GM23338 (cell line): ENCODE results near the gene ELFN1. TPM values are rescaled to one million over a fixed set of nuclear protein-coding genes. Genes with fewer than 3 reads are reported as not detected.

Source experiments
- ATAC-seq: fragments of 200-7000 bp; cut with Tn5 transposase; 3 replicates; pipeline ENCODE4 v1.9.1; 2020
- DNase-seq: peaks from one replicate; pipeline ENCODE4 v3.0.0-alpha.2; 2015; ENCODE audit warnings: low spot score
- H2AFZ ChIP-seq: fragments of 200-600 bp; sonication (generic); 2 replicates; pipeline ENCODE4 v1.8.0; 2016; ENCODE audit warnings: antibody characterized with exemption, mild to moderate bottlenecking, moderate library complexity
- H3F3A ChIP-seq: fragments of 200-600 bp; sonication (generic); replicated peaks from 2 replicates; pipeline ENCODE4 v1.8.0; 2017; ENCODE audit warnings: antibody characterized with exemption, mixed run types, low read depth
- H3K27ac ChIP-seq: fragments of 200-600 bp; sonication (generic); 2 replicates; pipeline ENCODE4 v1.6.1; 2016; ENCODE audit warnings: low read depth
- H3K27me3 ChIP-seq: fragments of 200-600 bp; sonication (generic); 2 replicates; pipeline ENCODE4 v1.8.0; 2016; ENCODE audit warnings: mild to moderate bottlenecking, mixed run types, moderate library complexity; ENCODE audit not compliant: insufficient read depth
- H3K36me3 ChIP-seq: fragments of 200-600 bp; sonication (generic); 2 replicates; pipeline ENCODE4 v1.8.0; 2016; ENCODE audit warnings: mild to moderate bottlenecking; ENCODE audit not compliant: insufficient read depth
- H3K4me1 ChIP-seq: fragments of 200-600 bp; sonication (generic); 2 replicates; pipeline ENCODE4 v1.8.0; 2016; ENCODE audit warnings: mild to moderate bottlenecking, moderate library complexity; ENCODE audit not compliant: insufficient read depth
- H3K4me2 ChIP-seq: fragments of 200-600 bp; sonication (generic); 2 replicates; pipeline ENCODE4 v1.7.1; 2017; ENCODE audit warnings: mixed run types
- H3K4me3 ChIP-seq: fragments of 200-600 bp; sonication (generic); 2 replicates; pipeline ENCODE4 v1.6.1; 2016; ENCODE audit warnings: mixed run types
- H3K79me2 ChIP-seq: fragments of 200-600 bp; sonication (generic); replicated peaks from 2 replicates; pipeline ENCODE4 v1.8.0; 2017; ENCODE audit warnings: mild to moderate bottlenecking; ENCODE audit not compliant: insufficient read depth
- H3K9me2 ChIP-seq: fragments of 200-600 bp; sonication (generic); 2 replicates; pipeline ENCODE4 v1.8.0; 2017; ENCODE audit not compliant: insufficient read depth
- H4K20me1 ChIP-seq: fragments of 200-600 bp; sonication (generic); replicated peaks from 2 replicates; pipeline ENCODE4 v1.8.0; 2017; ENCODE audit warnings: mild to moderate bottlenecking; ENCODE audit not compliant: insufficient read depth
- H3K27ac Mint-ChIP-seq: 2 replicates; pipeline ENCODE4 v1.8.0; 2020; ENCODE audit warnings: inconsistent platforms, mild to moderate bottlenecking, moderate library complexity, mixed read lengths
- H3K27me3 Mint-ChIP-seq: 3 replicates; pipeline ENCODE4 v1.8.0; 2022; ENCODE audit warnings: low read depth, mild to moderate bottlenecking, moderate library complexity, mixed read lengths, inconsistent platforms; ENCODE audit not compliant: insufficient read depth, poor library complexity
- H3K36me3 Mint-ChIP-seq: 3 replicates; pipeline ENCODE4 v1.8.0; 2021; ENCODE audit warnings: low read depth, mild to moderate bottlenecking, inconsistent platforms, moderate library complexity, mixed read lengths
- H3K4me1 Mint-ChIP-seq: 3 replicates; pipeline ENCODE4 v1.8.0; 2020; ENCODE audit warnings: mild to moderate bottlenecking, inconsistent platforms, mixed read lengths
- H3K4me3 Mint-ChIP-seq: 3 replicates; pipeline ENCODE4 v1.8.0; 2021; ENCODE audit warnings: moderate library complexity, mild to moderate bottlenecking, inconsistent platforms, mixed read lengths
- H3K9me3 Mint-ChIP-seq: 3 replicates; pipeline ENCODE4 v1.8.0; 2020; ENCODE audit warnings: moderate library complexity, mild to moderate bottlenecking, inconsistent platforms, mixed read lengths
- EZH2 ChIP-seq: fragments of 200-600 bp; sonication (generic); IDR thresholded peaks from one replicate; pipeline ENCODE4 v1.8.0; 2017; ENCODE audit warnings: antibody characterized with exemption, mild to moderate bottlenecking, low read depth; ENCODE audit not compliant: unreplicated experiment
- NANOG ChIP-seq: IDR thresholded peaks from 2 replicates; pipeline ENCODE4 v1.6.1; 2016; ENCODE audit warnings: antibody characterized with exemption, borderline replicate concordance
- POLR2AphosphoS5 ChIP-seq: IDR thresholded peaks from 2 replicates; pipeline ENCODE4 v1.6.1; 2016; ENCODE audit warnings: antibody characterized with exemption, low read depth
- REST ChIP-seq: IDR thresholded peaks from one replicate; pipeline ENCODE4 v1.6.1; 2018; ENCODE audit warnings: antibody characterized with exemption; ENCODE audit not compliant: unreplicated experiment
- STAT1 ChIP-seq: IDR thresholded peaks from one replicate; pipeline ENCODE4 v1.6.1; 2016; ENCODE audit warnings: antibody characterized with exemption; ENCODE audit not compliant: unreplicated experiment
- ZNF331 ChIP-seq: fragments of 250-450 bp; sonication (Bioruptor Pico); IDR thresholded peaks from 2 replicates; pipeline ENCODE4 v1.5.0; 2020; ENCODE audit warnings: low read depth, mild to moderate bottlenecking, moderate library complexity
- ZNF462 ChIP-seq: fragments of 250-450 bp; sonication (Bioruptor Pico); IDR thresholded peaks from 2 replicates; pipeline ENCODE4 v1.5.0; 2020; ENCODE audit warnings: mild to moderate bottlenecking, moderate library complexity
- polyA plus RNA-seq: library from polyadenylated mRNA; unstranded; fragments of >200 nt; fragmentation: Nextera tagmentation; extraction: Ambion mirVana; gene quantifications from 2 replicates; pipeline ENCODE4 v1.2.1, GENCODE V29; 2016
- total RNA-seq: library from RNA; depleted of rRNA; stranded (reverse); fragments of >200 nt; shearing (Covaris generic); gene quantifications from 2 replicates; pipeline ENCODE4 v1.2.3, GENCODE V29; 2014

Gene ELFN1
- total and polyA plus RNA-seq, 2 experiments from 2014 or later, result 0.08 to 3.5 TPM

DNA sequence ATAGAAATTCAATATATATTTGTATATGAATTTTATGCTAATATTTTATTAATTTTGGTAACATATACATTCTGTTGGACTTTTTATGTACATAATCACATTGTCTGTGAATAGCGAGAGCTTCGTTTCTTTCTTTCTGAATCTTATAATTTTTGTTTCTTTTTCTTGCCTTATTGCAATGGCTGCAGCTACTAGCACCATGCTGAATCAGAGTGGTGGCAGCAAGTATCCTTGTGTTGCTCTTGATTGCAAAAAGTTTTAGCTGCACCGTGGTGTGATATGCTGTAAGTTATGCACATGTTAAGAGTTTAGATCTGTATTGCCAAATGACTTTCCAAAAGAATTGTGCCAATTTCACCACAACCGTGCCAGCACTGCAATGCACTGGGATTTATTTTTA is 32.6 kb downstream of the ELFN1 start:
- no peaks in the 10 kb centered on the region for H3K27me3 ChIP-seq
- H2AFZ ChIP-seq, result no peak overlapping the region
- Mint-ChIP-seq H3K4me3 (no peak overlapping the region), H3K9me3 (peaks cover 27% of the 10 kb centered on the region), H3K27me3 (peaks cover 12% of the 10 kb centered on the region), H3K4me1 (peaks cover 38% of the 10 kb centered on the region), H3K36me3 (peaks cover 17% of the 10 kb centered on the region; the same call in 2 of the 3 replicates), H3K27ac (no peak overlapping the region)
- no peaks in the 10 kb centered on the region for H3F3A ChIP-seq
- no peak overlapping the region for H3K27ac ChIP-seq
- no peaks in the 10 kb centered on the region for H4K20me1 ChIP-seq
- ATAC-seq (no peak), DNase-seq (no peak)
- H3K36me3 ChIP-seq, result no peaks in the 10 kb centered on the region
- H3K4me2 ChIP-seq, result no peak overlapping the region
- TF ChIP-seq POLR2AphosphoS5 (no peak), NANOG (no peak), ZNF462 (CRISPR knock-in tag) (no peak), STAT1 (no peak), EZH2 (no peak), REST (no peak), ZNF331 (no peak)
- H3K4me3 ChIP-seq, result no peak overlapping the region
- H3K79me2 ChIP-seq, result no peaks in the 10 kb centered on the region
- no peaks in the 10 kb centered on the region; the same call in 1 of the 2 replicates for H3K9me2 ChIP-seq
- peaks cover 30% of the 10 kb centered on the region for H3K4me1 ChIP-seq
